ENCODE data around the gene UGT1A10.

Gene UGT1A10

DNA sequence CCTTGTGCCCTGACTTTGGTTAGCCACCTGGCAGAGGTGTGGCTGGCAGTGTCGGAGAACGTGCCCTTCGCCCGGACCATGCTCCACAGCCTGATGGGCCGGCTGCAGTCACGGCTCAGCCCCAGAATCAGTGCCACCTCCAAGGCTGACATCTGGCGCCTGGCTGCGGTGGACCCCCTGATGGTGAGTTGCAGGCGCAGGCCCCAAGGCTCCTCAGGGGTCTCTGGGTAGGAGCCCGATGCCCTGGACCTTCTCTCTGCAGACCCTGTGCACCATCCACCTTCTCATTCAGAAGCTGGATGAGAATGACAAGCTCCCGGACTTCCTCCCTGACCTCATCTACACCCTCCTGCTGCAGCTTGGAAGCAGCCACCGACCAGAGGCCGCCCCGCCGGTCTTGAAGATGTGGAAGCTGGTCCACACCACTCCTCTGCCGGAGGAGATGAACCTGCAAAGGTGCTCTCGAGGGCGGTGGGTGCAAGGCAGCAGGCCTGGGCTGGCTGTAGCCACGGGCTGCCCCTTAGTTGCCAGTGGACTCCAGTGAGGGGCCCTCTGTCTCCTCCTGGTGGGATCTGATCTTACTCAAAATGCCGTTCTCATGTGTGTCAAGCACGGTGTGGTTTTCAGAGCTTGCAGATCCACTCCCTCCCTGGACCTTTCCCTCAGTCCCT is 186.0 kb downstream of the UGT1A10 start:
- no peak for DNase-seq (ENCODE audit: low spot score)

All from Ammon's horn (tissue), 1 donor.